ENCODE data around the gene UCHL1.
"Not testable (repeated sequence)": the region's sequence is repeated elsewhere in the genome, so short reads cannot be mapped to it uniquely, and the experiment has no call there.

The UCHL1 gene

DNA sequence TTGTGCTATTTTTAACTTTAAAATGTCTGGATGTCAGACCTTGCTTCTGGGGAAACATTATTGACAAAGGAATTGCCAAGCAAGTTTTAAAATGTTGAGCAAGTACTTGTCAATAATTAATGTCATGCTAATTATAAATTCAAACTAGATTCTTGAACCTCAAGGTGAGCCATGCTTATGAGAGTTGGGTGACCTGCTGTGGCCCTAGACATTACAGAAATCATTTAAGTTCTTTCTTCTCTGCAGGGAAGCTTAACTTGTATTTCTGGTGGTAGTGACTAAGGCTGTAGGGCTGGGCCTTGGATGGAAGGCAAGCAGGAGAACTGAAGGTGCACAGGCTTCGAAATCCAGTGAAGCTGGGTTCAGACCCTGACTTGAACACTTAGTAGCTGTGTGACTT, 14.8 kb upstream of the UCHL1 start:
- no peak for DNase-seq

DNA sequence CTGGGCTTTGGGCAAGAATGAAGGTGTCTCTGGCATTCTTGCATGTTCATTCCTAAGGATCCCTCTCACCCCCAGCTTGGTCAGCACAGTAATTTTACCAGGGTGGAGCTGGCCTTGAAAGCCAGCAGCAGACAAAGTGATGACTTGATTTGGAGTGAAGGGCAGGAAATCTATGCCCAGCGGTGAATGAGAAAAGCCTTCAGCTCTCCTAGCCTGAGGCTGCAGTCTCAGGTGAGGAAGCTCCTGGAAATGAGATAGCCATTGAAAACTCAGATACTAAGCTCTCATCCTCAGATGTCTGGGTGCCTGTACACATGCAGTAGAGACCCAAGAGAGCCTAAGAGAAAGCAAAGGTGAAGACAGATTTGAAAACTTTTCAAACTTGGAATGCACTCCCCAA, 10.7 kb upstream of the UCHL1 start:
- DNase-seq = no peak

DNA sequence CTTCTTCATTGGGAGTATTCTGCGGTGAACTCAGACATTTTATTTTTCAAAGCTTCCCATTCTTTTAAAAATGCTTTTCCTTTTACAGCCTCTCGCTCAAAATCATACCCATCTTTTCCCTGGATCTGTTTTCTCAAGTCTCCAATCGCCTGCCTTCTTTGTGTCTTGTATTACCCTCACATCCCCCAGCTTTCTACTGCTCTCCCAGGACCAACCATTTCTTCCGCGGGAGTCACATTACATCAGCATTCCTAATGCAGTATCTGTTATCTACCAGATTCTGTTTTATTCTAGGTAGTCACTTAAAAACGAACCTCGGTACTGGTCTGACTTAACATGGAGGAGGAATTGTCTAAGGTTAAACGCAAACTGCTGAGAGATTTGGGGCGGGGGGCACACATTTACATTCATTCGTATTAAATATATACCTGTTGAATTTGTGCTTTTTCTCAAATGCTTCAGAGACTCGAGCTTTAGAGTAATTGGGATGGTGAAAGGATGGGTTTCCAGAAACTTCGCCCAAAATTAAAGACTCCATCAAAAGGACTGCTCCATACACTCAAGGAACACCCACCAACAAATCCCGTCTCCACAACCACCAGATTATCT, 493 bp upstream of the UCHL1 start:
- DNase-seq = no peak

DNA sequence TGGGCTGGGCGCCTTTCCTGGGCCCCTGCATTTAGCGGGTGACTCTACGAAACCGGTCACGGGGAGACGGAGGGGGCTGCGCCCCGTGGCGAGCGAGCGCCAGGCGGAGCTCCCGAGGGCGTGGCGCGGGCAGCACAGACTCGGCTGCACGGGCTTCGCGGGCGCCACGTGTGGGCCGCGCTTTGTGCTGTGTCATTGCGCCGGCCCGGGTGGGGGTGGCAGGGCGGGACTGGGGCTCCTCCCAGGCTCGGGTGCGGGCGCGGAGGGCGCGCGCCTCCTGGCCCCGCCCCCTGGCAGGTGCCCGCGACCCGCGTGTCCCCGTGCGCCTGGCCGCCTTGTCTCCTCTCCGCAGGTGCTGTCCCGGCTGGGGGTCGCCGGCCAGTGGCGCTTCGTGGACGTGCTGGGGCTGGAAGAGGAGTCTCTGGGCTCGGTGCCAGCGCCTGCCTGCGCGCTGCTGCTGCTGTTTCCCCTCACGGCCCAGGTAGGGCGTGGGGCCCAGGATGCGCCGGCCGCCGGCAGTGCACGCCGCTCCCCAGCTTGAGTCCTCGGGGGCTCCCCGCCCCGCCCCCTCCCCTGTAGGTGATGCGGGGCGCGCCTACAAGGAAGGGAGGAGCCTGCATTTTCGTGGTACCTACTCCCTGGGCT, 651 bp downstream of the UCHL1 start:
- DNase-seq = peak; percentile 17

DNA sequence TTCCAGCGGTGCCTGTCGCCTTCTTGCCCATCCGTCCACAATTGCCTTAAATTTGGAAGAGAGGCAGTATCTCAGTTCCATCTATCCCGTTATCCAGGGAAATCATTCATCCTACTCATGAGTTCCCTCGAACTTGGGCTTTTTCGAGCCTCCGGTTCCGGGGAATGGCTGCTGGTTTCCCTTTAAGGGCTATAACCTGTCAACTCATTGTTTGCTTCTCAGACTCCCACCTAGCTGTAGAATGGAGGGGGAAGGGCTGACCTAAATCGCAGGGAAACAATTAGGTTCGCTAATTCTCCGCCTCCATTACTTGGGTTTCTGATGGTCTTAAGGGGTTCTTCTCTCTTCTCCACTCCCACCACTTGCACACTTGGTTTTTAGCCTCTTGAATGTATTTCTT, 1.2 kb downstream of the UCHL1 start:
- no peak for DNase-seq

DNA sequence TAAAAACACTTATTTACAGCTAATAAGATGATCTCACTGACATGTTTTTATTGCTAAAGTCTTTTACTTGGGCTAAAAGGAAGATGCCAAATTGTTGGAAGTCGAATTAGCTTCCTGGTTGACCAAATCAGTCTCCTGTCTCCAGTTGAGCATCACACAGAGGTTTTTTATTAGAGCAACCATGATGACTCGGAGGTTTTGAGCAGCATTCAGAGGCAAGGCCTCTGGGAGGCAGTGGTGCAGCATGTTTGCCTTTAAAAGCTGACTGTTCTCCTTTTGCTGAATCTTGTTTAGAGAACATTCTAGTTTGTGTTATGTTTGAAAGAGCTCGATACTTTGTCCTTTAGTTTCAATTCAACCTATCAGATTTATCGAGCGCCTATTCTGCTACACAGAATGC, 2.1 kb downstream of the UCHL1 start:
- DNase-seq = no peak

DNA sequence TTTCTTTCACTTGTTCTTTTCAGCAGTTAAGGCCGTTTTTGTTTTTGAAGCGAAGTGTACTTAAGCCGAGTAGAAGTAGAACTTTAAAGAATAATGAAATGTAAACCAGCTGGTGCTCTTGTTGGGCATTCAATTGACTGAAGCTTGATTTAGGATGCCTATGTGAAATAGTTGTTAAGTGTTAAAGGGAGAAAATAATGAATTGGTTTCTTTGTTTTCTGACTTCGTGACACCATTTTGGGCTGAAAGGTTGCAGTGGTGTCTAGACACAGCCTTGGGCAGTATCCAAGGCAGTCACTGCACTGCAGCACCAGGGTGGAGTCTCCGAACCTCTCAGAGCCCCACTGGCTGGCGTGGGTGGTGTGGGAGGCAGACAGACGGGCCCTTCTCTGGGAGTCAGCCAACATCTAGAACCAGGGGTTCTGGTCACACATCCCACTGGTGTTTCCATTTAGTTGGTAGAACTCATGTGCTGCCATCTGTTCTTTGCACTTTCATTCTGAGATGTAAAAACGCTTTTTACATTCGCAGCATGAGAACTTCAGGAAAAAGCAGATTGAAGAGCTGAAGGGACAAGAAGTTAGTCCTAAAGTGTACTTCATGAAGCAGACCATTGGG, 3.5 kb downstream of the UCHL1 start:
- no peak for DNase-seq

DNA sequence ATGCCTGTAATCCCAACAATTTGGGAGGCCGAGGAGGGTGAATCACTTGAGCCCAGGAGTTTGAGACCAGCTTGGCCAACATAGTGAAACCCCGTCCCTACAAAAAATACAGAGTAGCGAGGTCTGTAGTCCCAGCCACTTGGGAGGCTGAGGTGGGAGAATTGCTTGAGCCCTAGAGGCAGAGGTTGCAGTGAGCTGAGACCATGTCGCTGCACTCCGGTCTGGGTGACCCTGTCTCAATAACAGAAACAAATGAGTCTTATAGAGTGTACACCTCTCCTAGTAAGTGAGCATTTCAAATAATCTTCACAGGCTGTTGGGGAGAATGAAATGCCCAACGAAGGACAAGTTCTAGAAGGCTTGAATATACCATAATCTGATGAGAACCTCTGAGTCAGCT, 5.5 kb downstream of the UCHL1 start:
- no peak for DNase-seq

DNA sequence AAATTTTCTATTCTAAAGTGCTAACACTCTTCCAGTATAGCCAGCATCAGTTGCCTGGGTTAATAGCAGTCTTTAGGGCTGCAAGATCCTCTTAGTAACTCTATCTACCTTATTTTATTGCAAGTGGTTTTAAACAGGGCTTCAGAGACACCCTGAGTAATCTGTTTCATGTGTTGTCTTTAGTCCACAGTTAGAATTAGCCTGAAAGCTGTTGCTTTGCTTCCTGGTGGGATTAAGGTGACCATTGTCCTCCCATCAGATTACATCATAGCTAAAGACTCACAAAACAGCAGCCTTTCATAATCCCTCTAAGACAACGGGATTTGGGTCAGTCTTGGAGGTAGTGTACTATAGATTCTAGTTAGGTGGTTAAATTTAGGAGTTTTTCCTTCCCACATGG, 7.5 kb downstream of the UCHL1 start:
- no peak for DNase-seq

DNA sequence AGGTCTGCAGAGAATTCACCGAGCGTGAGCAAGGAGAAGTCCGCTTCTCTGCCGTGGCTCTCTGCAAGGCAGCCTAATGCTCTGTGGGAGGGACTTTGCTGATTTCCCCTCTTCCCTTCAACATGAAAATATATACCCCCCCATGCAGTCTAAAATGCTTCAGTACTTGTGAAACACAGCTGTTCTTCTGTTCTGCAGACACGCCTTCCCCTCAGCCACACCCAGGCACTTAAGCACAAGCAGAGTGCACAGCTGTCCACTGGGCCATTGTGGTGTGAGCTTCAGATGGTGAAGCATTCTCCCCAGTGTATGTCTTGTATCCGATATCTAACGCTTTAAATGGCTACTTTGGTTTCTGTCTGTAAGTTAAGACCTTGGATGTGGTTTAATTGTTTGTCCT, 11.3 kb downstream of the UCHL1 start:
- DNase-seq = no peak

DNA sequence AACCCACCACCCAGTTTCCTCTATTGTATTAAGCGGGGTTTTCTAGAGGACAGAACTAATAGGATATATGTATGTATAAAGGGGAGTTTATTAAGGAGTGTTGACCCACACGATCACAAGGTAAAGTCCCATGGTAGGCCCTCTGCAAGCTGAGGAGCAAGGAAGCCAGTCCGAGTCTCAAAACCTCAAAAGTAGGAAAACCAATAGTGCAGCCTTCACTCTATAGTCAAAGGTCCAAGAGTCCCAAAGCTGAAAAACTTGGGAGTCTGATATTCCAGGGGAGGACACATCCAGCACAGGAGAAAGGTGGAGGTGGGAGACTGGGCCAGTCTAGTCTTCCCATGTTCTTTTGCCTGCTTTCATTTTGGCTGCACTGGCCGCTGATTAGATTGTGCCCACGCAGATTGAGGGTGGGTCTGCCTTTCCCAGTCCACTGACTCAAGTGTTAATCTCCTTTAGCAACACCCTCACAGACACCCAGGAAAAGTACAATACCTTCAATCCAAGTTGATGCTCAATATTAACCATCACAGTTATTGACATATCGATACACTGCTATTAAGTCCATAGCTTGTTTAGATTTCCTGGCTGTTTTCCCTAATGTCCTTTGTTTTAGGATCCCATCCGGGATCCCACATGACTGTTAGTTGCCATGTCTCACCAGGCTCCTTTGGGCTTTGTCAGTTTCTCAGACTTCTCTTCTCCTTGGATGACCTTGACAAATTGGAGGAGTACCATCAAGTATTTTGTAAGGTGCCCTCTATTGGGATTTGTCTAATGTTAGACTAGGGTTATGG, 12.2 kb downstream of the UCHL1 start:
- no peak for DNase-seq

DNA sequence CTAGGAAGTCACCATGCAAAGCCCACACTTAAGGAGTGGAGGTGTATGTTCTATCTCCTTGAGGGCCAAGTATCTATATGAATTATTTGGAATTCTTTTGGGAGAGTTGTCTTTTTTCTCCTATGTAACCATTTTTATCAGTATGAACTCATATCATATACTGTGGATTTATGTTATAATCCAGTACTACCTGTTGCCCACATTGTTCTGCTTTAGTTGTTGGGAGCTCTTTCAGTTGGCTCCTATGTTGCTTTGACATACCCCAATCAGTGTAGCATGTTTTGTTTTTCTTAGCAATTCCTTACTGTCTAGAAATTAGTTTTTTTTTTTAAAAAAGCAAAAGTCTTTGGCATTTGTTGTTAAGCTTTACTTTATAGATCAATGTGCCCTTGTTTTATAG, 13.0 kb downstream of the UCHL1 start:
- DNase-seq = no peak

DNA sequence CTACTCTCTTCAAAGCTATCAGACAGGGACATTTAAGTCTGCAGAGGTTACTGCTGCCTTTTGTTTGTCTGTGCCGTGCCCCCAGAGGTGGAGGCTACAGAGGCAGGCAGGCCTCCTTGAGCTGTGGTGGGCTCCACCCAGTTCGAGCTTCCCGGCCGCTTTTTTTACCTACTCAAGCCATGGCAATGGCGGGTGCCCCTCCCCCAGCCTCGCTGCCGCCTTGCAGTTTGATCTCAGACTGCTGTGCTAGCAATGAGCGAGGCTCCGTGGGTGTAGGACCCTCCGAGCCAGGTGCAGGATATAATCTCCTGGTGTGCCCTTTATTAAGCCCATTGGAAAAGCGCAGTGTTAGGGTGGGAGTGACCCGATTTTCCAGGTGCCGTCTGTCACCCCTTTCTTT, 19.2 kb downstream of the UCHL1 start:
- not testable (repeated sequence) for DNase-seq

DNA sequence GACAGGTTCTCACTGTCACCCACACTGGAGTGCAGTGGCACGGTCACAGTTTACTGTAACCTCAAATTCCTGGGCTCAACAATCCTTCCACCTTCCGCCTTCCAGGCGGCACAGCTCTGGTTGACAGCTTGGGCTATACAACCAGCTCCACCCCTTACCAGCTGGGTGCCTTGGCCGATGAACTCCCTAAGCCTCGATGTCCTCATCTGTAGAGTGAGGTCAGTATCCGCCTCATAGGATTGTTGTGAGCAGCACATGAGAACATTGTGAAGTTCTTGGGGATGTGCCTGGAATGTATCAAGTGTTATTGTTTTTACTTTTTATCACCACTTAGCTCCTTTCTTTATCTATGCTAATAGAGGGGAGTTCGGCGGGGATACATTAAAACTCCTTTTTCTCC, 23.3 kb downstream of the UCHL1 start:
- no peak for DNase-seq

DNA sequence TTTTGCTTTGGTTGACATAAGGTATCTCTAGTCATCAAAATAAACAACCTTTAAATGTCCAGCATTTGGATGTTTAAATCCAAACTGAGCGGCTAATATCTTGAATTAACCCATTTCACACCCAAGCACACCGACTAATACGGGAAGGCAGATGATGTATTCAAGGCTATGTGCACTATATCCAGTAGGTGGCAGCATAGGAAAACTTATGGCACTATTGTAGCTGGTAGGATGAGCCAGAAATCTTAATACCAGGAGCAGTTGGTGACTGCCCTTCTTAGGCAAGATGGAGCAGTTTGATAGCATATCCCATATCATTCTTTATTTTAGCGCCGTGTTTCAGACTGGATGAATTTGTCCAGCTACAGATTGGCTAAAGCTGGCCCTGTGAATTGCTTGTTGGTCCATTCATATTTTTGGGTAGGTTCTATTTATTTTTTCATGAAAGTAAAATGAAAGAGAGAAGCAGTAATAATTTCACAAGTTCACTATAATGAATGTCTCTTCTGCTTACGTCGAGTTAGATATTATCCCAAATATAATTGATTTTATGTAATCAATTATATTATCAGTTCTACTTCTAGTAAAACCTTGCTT, 24.4 kb downstream of the UCHL1 start:
- DNase-seq = peak; percentile 3

DNA sequence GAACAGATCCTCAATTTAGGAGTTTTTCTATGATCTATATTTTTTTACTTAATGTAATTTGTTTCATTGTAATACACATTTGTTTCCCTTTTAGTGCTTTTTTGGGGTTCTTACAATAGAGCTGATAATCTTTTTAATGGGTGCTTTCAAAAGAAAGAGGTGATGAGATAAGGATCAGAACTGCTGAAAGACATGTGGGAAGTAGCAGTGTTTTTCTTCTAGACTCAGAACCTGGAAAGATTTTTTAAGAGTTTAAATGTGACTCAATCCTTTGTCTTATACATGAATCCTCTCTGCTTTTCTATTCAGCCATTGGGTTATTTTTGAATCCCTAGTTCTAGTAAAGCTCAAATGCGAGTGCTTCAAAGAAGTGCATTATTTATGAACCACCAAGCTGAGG, 25.6 kb downstream of the UCHL1 start:
- no peak for DNase-seq

DNA sequence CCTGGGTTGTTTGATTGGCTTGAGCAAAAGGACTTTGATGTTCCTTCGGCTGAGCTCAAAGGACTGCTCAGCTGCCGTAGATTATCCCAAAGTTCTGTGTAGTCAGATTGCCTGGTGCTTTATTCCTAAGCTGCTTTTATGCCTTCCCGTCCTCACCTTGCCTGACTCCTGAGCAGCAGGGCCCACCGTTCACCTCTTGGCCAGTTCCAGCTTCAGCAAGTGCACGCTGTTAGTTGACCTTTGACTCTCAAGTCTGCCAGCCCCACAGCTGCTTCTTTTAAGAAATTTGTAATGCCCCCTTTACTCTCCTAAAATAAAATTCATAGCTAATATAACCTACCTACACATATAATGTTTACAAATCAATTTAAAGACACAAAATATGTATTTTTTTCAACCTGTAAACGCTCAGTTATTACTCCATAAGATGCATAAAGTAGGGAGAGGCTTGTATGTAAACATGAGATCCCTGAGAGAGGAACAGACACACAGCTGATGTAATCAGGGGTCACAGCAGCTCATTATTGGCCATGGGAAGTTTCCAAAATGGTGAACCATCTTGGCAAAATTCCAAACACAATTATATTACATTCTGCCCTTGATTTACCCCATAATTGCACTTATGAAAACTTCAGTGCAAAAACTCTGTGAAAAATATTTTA, 28.6 kb downstream of the UCHL1 start:
- DNase-seq = no peak

DNA sequence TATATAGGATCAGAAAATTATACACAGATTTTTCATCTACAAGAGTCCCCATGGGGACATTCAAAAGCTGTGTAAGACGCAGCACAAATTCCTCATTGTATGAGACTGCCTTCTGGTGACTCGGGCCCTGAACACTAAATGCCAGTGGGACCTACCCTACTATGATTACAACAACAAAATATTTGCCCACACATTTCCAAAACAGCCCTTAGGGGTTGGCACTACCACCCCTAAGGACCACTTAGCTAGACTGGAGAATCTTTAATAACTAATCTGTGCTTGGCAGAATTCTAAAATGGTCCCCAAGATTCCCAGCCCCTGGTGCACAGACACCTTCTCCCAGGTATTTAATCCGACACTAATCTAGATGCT, 29.1 kb downstream of the UCHL1 start:
- DNase-seq = no peak

DNA sequence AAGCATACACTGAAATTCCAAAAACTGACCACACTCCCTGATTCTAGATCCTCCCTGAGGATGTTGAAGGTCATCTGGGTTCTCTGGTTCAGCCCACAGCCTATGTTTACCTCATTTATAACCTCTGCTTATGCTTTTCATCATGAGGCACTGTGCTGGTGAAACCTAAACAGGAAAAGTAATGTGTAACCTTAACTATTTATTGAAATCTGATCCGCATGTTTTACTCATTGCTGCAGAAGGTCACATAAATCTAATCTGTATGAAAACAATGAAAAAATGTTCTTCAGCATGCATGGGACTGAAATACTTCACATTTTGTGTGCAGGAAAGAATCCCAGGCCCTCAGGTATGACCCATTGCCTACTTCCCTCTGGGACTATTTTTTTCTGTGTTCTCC, 30.3 kb downstream of the UCHL1 start:
- DNase-seq = no peak

DNA sequence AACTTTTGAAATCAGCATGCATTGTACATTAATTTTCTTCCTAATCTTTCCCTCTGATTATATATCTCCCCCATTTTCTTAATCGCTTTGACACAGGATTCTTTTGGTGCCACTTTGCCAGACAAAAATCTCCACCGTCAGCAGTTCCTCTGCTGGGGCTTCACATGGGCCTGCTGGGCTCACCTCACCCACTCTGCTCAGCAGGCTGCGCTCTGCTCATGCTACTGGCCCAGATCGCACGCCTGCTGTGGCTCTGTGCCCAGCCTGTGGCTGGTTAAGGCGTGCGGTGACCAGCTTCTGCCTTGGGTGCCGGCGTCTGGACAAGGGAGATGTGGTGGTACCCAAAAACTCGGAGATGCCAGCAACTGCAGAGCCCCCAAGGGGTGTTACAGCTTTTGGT, 31.1 kb downstream of the UCHL1 start:
- no peak for DNase-seq

DNA sequence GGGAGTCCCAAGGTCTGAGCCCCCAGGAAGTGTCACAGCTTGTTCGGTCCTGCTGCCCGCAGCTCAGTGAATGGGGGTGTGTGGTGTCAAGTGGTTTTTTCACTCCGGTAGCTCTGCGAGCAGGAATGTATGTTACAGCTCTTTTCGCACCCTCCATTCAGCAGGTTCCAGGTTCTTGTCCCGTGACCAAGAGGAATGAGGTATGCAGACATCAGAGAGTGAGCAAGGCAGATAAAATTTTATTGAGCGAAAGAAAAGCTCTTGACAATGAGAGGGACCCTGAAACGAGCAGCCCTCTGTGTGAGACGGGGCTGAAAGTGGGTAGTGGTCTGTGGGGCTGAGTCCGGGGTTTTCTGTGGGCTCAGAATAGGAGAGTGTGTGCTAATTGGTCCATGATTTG, 31.5 kb downstream of the UCHL1 start:
- no peak for DNase-seq

DNA sequence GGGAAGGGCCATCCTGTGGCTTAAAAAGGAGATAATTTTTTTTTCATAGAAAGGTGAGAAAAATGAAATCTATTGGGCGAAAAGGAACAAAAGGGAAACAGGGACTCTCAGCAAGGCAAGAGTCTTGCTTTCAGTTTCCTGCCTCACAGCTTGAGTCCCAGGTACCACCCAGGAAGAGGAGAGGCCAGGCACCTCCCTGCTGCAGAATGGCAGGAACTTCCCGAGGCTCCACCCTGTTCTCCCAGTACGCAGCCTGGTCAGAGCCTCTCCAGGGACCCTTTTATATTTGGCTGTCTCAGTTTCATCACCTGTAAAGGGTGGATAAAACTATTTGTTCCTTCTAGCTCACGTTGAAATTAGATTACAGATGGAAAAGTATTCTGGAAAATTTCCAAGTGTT, 33.8 kb downstream of the UCHL1 start:
- no peak for DNase-seq

DNA sequence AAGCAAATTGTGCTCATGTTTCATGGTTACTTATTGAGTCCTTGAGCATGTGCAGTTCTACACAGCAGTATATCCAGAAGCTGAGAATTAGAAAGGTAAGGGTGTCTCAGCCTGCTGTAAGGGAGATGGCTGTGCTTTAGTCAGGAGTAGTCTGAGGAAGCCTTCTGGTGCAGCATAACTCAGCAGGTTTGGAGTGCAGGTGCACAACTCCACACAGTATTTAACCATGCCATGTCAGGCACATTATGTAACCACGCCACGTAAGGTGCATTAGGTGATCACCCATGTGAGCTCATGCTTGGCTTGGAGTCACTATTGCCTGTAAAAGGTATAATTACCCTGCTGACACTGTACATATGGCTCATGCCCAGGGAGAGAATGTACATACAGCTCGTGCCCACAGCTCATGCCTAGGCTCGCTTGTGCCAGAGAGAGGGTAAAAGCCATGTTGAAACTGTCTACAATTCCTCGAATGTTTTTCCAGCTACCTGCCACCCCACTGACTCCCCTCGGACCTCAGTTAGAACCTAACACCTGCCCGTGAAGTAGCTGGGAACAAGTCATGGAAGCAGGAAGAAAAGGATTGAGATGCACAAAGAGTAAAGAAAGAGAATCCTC, 37.8 kb downstream of the UCHL1 start:
- no peak for DNase-seq
